Left lung (tissue), 10 donors: ENCODE data around the gene SIX3. TPM values are rescaled to one million over a fixed set of nuclear protein-coding genes. Genes with fewer than 3 reads are reported as not detected.

ENCODE experiments used
- ATAC-seq: fragments of 200-7000 bp; cut with Tn5 transposase; one replicate; pipeline ENCODE4 v1.9.1; 2020; ENCODE audit warnings: moderate library complexity
- DNase-seq, 4 donors: peaks; one replicate each; pipeline ENCODE4 v3.0.0-alpha.2; 2013 to 2020
- H3K27ac ChIP-seq, 2 donors: fragments of 200-600 bp; sonication (generic) in 1 of 2; one replicate each; pipeline versions ENCODE4 v1.5.0 to v1.8.0; 2020 to 2021
- H3K27me3 ChIP-seq, 2 donors: fragments of 200-600 bp; sonication (generic) in 1 of 2; one replicate each; pipeline versions ENCODE4 v1.5.0 to v1.8.0; 2020 to 2021
- H3K36me3 ChIP-seq, 2 donors: fragments of 200-600 bp; sonication (generic) in 1 of 2; one replicate each; pipeline versions ENCODE4 v1.5.0 to v1.8.0; 2020 to 2021
- H3K4me1 ChIP-seq, 2 donors: fragments of 200-600 bp; one replicate each; pipeline ENCODE4 v1.8.0; 2021
- H3K4me3 ChIP-seq, 2 donors: fragments of 200-600 bp; sonication (generic) in 1 of 2; one replicate each; pipeline versions ENCODE4 v1.5.0 to v1.8.0; 2020 to 2021; ENCODE audit warnings: mild to moderate bottlenecking in 1 of 2
- H3K9me3 ChIP-seq, 2 donors: fragments of 200-600 bp; sonication (generic) in 1 of 2; one replicate each; pipeline versions ENCODE4 v1.5.0 to v1.8.0; 2020 to 2021
- CTCF ChIP-seq, 2 donors: fragments of 200-600 bp; sonication (generic) in 1 of 2; IDR thresholded peaks; one replicate each; pipeline versions ENCODE4 v1.5.0 to v1.8.0; 2021; ENCODE audit warnings: antibody characterized with exemption in 2 of 2
- intact Hi-C, 2 donors: fragments of 100-400 bp; cut with DNase I; formaldehyde crosslinking; loops; one replicate each; pipeline versions ENCODE4 v1.11.2 to v1.14.2; 2022
- polyA plus RNA-seq, 6 donors: library from polyadenylated mRNA; unstranded; fragments of 120-200 nt; gene quantifications; one replicate each; pipeline ENCODE4 v1.2.1, GENCODE V29; 2013; ENCODE audit not compliant: insufficient read length in 6 of 6
- total RNA-seq, 2 donors: library from RNA; stranded (reverse); fragmentation: NEBNext Ultra II Directional; extraction: Animal tissue kit (Norgen Biotek cat#: 25700); gene quantifications; one replicate each; pipeline ENCODE4 v1.2.1, GENCODE V29; 2021
- donor health status: DM: no; HTN: yes; CAD: no.
- donor health status: DM: no; HTN: no; CAD: no.

Gene SIX3
- total and polyA plus RNA-seq, 8 donors = not detected

- Histone ChIP-seq H3K27ac (no peak overlapping the region), H3K36me3 (no peaks in the 10 kb centered on the region), H3K27me3 (peaks cover 98 to 100% of the 10 kb centered on the region in 2 donors), H3K9me3 (no peaks in the 10 kb centered on the region), H3K4me1 (peaks cover 6 to 56% of the 10 kb centered on the region in 2 donors), H3K4me3 (peak overlapping the region in 1 of 2 donors; percentile 25)
- intact Hi-C loops = no loop called here
- ATAC-seq (peak; percentile 25), DNase-seq (no peak)
- TF ChIP-seq CTCF (IDR thresholded peaks at IDR 0.05) = no peak
Measured at GRCh38 chr2:44938287-44939105, 3.0 kb upstream of the SIX3 start.

- H3K4me3 ChIP-seq = peak overlapping the region in 1 of 2 donors; percentile 25
- TF ChIP-seq CTCF (IDR thresholded peaks at IDR 0.05) = no peak
Measured at GRCh38 chr2:44939106-44940048, 2.1 kb upstream of the SIX3 start.

GRCh38 chr2:44940049-44940494 lies 1.4 kb upstream of the SIX3 start:
- DNase-seq (no peak), ATAC-seq (no peak)
- TF ChIP-seq CTCF (IDR thresholded peaks at IDR 0.05) = no peak
- peaks cover 98 to 100% of the 10 kb centered on the region in 2 donors for H3K27me3 ChIP-seq
- H3K36me3 ChIP-seq = no peaks in the 10 kb centered on the region
- H3K4me1 ChIP-seq = peaks cover 6 to 59% of the 10 kb centered on the region in 2 donors
- H3K4me3 ChIP-seq = no peak overlapping the region
- intact Hi-C loops = no loop called here
- H3K9me3 ChIP-seq = no peaks in the 10 kb centered on the region
- no peak overlapping the region for H3K27ac ChIP-seq

More at GRCh38 chr2:44939106-44940048, 2.1 kb upstream of the SIX3 start:
- H3K9me3 ChIP-seq = no peaks in the 10 kb centered on the region
- no peaks in the 10 kb centered on the region for H3K36me3 ChIP-seq
- no peak for ATAC-seq
- peaks cover 98 to 100% of the 10 kb centered on the region in 2 donors for H3K27me3 ChIP-seq
- H3K4me1 ChIP-seq = peaks cover 6 to 63% of the 10 kb centered on the region in 2 donors
- no peak overlapping the region for H3K27ac ChIP-seq
- DNase-seq = no peak
- intact Hi-C loops = no loop called here

GRCh38 chr2:44940732-44941464 lies 604 bp upstream of the SIX3 start:
- no peaks in the 10 kb centered on the region for H3K9me3 ChIP-seq
- DNase-seq (no peak), ATAC-seq (no peak)
- no peak for TF ChIP-seq CTCF (IDR thresholded peaks at IDR 0.05)
- intact Hi-C loops = no loop called here
- peaks cover 6 to 56% of the 10 kb centered on the region in 2 donors for H3K4me1 ChIP-seq
- no peak overlapping the region for H3K4me3 ChIP-seq
- H3K27me3 ChIP-seq = peaks cover 98 to 100% of the 10 kb centered on the region in 2 donors
- no peak overlapping the region for H3K27ac ChIP-seq
- H3K36me3 ChIP-seq = no peaks in the 10 kb centered on the region
